OCI-LY1 (cell line): ENCODE measurements around the gene TTBK1.

Experiments
- EZH2 ChIP-seq: fragments of 200-600 bp; sonication (generic), shearing (Covaris generic); IDR thresholded peaks from 2 replicates; pipeline ENCODE4 v1.8.0; 2017; ENCODE audit warnings: borderline replicate concordance, mixed run types, mild to moderate bottlenecking, antibody characterized with exemption, low read length, moderate library complexity, mixed read lengths
- TF ChIP-seq, protein P1 (sequence below): fragments of 200-600 bp; sonication (generic), shearing (Covaris generic); IDR thresholded peaks from 2 replicates; pipeline ENCODE4 v1.5.1; 2017; ENCODE audit warnings: mild to moderate bottlenecking, antibody characterized with exemption, low read length, moderate library complexity, mixed read lengths

DNA sequence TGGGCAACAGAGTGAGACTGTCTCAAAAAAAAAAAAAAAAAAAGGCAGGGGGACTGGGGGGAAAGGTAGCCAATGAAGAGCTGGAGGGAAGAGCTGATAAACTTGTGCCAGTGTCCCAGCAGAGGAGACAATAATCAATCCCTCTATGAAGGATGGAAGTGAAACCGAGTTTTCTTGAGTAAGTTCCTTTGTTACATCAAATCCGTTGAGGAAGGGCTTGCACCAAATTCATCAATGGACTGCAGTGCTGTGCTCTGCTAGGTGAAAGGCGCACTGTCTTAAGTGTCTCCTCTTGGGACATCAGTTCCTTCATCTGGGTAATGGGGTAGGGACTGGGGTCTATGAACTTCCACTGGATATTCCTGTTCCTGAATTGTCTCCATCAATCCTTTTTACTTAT lies 68.4 kb downstream of the TTBK1 start:
- TF ChIP-seq EZH2, result no peak
- TF ChIP-seq, protein P1, sequence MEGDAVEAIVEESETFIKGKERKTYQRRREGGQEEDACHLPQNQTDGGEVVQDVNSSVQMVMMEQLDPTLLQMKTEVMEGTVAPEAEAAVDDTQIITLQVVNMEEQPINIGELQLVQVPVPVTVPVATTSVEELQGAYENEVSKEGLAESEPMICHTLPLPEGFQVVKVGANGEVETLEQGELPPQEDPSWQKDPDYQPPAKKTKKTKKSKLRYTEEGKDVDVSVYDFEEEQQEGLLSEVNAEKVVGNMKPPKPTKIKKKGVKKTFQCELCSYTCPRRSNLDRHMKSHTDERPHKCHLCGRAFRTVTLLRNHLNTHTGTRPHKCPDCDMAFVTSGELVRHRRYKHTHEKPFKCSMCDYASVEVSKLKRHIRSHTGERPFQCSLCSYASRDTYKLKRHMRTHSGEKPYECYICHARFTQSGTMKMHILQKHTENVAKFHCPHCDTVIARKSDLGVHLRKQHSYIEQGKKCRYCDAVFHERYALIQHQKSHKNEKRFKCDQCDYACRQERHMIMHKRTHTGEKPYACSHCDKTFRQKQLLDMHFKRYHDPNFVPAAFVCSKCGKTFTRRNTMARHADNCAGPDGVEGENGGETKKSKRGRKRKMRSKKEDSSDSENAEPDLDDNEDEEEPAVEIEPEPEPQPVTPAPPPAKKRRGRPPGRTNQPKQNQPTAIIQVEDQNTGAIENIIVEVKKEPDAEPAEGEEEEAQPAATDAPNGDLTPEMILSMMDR, result no peak
